ENCODE data around the gene MKLN1. TPM values are rescaled to one million over a fixed set of nuclear protein-coding genes. Genes with fewer than 3 reads are reported as not detected.

Gene MKLN1
- polyA plus RNA-seq, 1 experiment = 25.6 TPM

- no peak overlapping the region for H3K4me3 ChIP-seq (ENCODE audit: low read depth, low read length)
- H3K27me3 ChIP-seq (ENCODE audit: control insufficient read depth, insufficient read depth, low read length) = no peaks in the 10 kb centered on the region
- TF ChIP-seq, protein P1, sequence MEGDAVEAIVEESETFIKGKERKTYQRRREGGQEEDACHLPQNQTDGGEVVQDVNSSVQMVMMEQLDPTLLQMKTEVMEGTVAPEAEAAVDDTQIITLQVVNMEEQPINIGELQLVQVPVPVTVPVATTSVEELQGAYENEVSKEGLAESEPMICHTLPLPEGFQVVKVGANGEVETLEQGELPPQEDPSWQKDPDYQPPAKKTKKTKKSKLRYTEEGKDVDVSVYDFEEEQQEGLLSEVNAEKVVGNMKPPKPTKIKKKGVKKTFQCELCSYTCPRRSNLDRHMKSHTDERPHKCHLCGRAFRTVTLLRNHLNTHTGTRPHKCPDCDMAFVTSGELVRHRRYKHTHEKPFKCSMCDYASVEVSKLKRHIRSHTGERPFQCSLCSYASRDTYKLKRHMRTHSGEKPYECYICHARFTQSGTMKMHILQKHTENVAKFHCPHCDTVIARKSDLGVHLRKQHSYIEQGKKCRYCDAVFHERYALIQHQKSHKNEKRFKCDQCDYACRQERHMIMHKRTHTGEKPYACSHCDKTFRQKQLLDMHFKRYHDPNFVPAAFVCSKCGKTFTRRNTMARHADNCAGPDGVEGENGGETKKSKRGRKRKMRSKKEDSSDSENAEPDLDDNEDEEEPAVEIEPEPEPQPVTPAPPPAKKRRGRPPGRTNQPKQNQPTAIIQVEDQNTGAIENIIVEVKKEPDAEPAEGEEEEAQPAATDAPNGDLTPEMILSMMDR (IDR thresholded peaks at IDR 0.05; ENCODE audit: insufficient read depth, low read depth, low read length) = no peak
- ChIA-PET POLR2A (no interaction called here), CTCF (no interaction called here)
- no peak for DNase-seq (ENCODE audit: low read depth)
- H3K36me3 ChIP-seq (ENCODE audit: control insufficient read depth, insufficient read depth, low read length) = no peaks in the 10 kb centered on the region
Observed at GRCh38 chr7:131322861-131323260, 4.8 kb upstream of the MKLN1 start.

DNA sequence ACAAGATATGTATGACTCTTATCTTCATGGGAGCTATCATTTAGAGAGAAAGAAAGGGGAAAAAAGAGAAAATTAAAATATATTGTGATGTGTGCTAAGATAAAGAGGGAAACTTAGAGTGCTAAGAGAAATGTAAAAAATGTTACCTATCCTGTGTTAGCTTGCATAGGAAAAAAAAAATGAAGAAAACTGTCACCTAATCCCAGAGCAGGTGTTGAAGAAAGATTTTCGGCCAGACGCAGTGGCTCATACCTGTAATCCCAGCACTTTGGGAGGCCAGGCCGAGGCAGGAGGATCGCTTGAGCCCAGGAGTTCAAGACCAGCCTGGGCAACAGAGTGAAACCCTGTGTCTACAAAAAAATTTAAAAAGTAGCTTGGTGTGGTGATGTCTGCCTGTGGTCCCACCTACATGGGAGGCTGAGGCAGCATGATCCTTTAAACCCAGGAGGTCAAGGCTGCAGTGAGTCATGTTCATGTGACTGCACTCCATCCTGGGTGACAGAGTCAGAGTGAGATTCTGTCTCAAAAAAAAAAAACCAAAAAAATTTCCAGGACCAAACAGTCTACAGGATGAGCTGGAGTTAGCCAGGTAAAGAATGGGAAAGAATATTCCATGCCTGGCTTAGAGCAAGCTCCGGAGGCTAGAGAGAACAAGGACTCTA, 2.4 kb upstream of the MKLN1 start:
- DNase-seq (ENCODE audit: low read depth) = no peak
- TF ChIP-seq, protein P1 (IDR thresholded peaks at IDR 0.05; ENCODE audit: insufficient read depth, low read depth, low read length) = no peak
- Histone ChIP-seq H3K4me3 (ENCODE audit: low read depth, low read length) (no peak overlapping the region), H3K27me3 (ENCODE audit: control insufficient read depth, insufficient read depth, low read length) (no peaks in the 10 kb centered on the region), H3K36me3 (ENCODE audit: control insufficient read depth, insufficient read depth, low read length) (no peaks in the 10 kb centered on the region)
- ChIA-PET CTCF (interaction anchor here (0.6 to 1.7 kb wide), 2 partner anchors 10 to 222 kb away, joined by 3 read pairs; no protein-coding TSS in a partner anchor), POLR2A (interaction anchor here (0.6 kb wide), 1 partner anchor 13 kb away, joined by 4 read pairs; no protein-coding TSS in a partner anchor)

DNA sequence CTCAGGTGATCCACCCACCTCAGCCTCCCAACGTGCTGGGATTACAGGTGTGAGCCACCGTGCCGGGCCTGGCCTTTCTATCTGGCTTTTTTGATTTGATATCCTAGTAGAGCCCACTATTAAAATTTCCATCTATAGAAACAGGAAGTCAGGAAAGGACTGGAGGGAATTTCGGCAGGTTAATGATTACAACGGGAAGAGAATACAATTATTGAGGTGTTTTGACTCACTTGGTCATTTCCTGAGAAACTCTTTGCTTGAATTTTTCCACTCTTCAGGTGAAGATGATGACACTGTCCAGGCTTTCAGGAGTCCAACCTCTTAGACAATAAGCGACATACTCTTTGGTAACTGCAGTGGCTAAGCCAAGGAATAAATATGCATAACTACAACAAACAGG, 1.1 kb upstream of the MKLN1 start:
- POLR2A ChIA-PET = no interaction called here
- no peak overlapping the region for H3K4me3 ChIP-seq (ENCODE audit: low read depth, low read length)

GRCh38 chr7:131327049-131327625, 539 bp upstream of the MKLN1 start:
- Histone ChIP-seq H3K4me3 (ENCODE audit: low read depth, low read length) (peak overlapping the region; percentile 84), H3K36me3 (ENCODE audit: control insufficient read depth, insufficient read depth, low read length) (no peaks in the 10 kb centered on the region), H3K27me3 (ENCODE audit: control insufficient read depth, insufficient read depth, low read length) (no peaks in the 10 kb centered on the region)
- TF ChIP-seq, protein P1 (IDR thresholded peaks at IDR 0.05; ENCODE audit: insufficient read depth, low read depth, low read length) = no peak
- CTCF ChIA-PET = interaction anchor here (1.7 kb wide), 1 partner anchor 11 kb away, joined by 3 read pairs; no protein-coding TSS in a partner anchor
- POLR2A ChIA-PET = interaction anchor here (1.6 kb wide), 1 partner anchor 222 kb away, joined by 7 read pairs; no protein-coding TSS in a partner anchor
- DNase-seq (ENCODE audit: low read depth) = peak; percentile 28

More for the DNA sequence above, 1.1 kb upstream of the MKLN1 start:
- no peaks in the 10 kb centered on the region for H3K36me3 ChIP-seq (ENCODE audit: control insufficient read depth, insufficient read depth, low read length)
- CTCF ChIA-PET = interaction anchor here (1.7 kb wide), 1 partner anchor 11 kb away, joined by 3 read pairs; no protein-coding TSS in a partner anchor
- TF ChIP-seq, protein P1 (IDR thresholded peaks at IDR 0.05; ENCODE audit: insufficient read depth, low read depth, low read length) = no peak
- no peaks in the 10 kb centered on the region for H3K27me3 ChIP-seq (ENCODE audit: control insufficient read depth, insufficient read depth, low read length)
- DNase-seq (ENCODE audit: low read depth) = no peak

GRCh38 chr7:131328377-131329175, 900 bp downstream of the MKLN1 start:
- H3K27me3 ChIP-seq (ENCODE audit: control insufficient read depth, insufficient read depth, low read length) = no peaks in the 10 kb centered on the region
- TF ChIP-seq, protein P1 (IDR thresholded peaks at IDR 0.05; ENCODE audit: insufficient read depth, low read depth, low read length) = no peak
- POLR2A ChIA-PET = interaction anchor here (0.5 to 1.6 kb wide), 2 partner anchors 197 to 224 kb away, joined by 3 to 7 read pairs; no protein-coding TSS in a partner anchor
- H3K4me3 ChIP-seq (ENCODE audit: low read depth, low read length) = peak overlapping the region; percentile 84
- no peaks in the 10 kb centered on the region for H3K36me3 ChIP-seq (ENCODE audit: control insufficient read depth, insufficient read depth, low read length)
- CTCF ChIA-PET = no interaction called here
- DNase-seq (ENCODE audit: low read depth) = peak; percentile 13
